CD4-positive, CD25-positive, alpha-beta regulatory T cell (primary cell): ENCODE measurements around the gene MACROD2. TPM values are rescaled to one million over a fixed set of nuclear protein-coding genes. Genes with fewer than 3 reads are reported as not detected.

ENCODE experiments used
- ATAC-seq, 2 donors: fragments of 150-1000 bp; cut with Tn5 transposase; one replicate each; pipeline ENCODE4 v1.10.0; 2021; ENCODE audit warnings: low read depth in 2 of 2, moderate number of reproducible peaks in 2 of 2, moderate library complexity in 1 of 2
- DNase-seq, 3 donors: peaks; one replicate each; pipeline versions ENCODE4 v3.0.0 to v3.0.0-alpha.2; 2012 to 2022; ENCODE audit warnings: mixed read lengths in 1 of 3
- H3K27ac ChIP-seq: one replicate; pipeline ENCODE4 v1.7.0; 2013; ENCODE audit warnings: mild to moderate bottlenecking, low read length; ENCODE audit not compliant: insufficient read depth, poor library complexity, severe bottlenecking
- H3K27me3 ChIP-seq: one replicate; pipeline ENCODE4 v1.7.0; 2013; ENCODE audit warnings: low read length; ENCODE audit not compliant: control insufficient read depth, insufficient read depth
- H3K36me3 ChIP-seq: one replicate; pipeline ENCODE4 v1.7.0; 2013; ENCODE audit warnings: mild to moderate bottlenecking, low read length, moderate library complexity; ENCODE audit not compliant: control insufficient read depth, insufficient read depth
- H3K4me1 ChIP-seq: 2 replicates; pipeline ENCODE4 v1.7.0; 2013; ENCODE audit warnings: mild to moderate bottlenecking, low read length; ENCODE audit not compliant: insufficient read depth, control insufficient read depth, poor library complexity, severe bottlenecking
- H3K4me3 ChIP-seq: one replicate; pipeline ENCODE4 v1.7.0; 2013; ENCODE audit warnings: low read depth, mild to moderate bottlenecking, low read length, moderate library complexity
- H3K9me3 ChIP-seq, 2 experiments: 1 replicate in 1 of 2; 2 replicates in 1 of 2; pipeline ENCODE4 v1.7.0; 2013; ENCODE audit warnings: low read length in 2 of 2, mild to moderate bottlenecking in 1 of 2, moderate library complexity in 1 of 2; ENCODE audit not compliant: control insufficient read depth in 2 of 2
- H3K27ac Mint-ChIP-seq, 3 donors: one replicate each; pipeline ENCODE4 v1.8.0; 2020 to 2022; ENCODE audit warnings: mild to moderate bottlenecking in 3 of 3, mixed read lengths in 3 of 3, moderate library complexity in 2 of 3
- H3K27me3 Mint-ChIP-seq: one replicate; pipeline ENCODE4 v1.8.0; 2022; ENCODE audit warnings: mild to moderate bottlenecking, mixed read lengths
- H3K36me3 Mint-ChIP-seq: one replicate; pipeline ENCODE4 v1.8.0; 2020; ENCODE audit warnings: mixed read lengths
- H3K4me1 Mint-ChIP-seq, 4 donors: one replicate each; pipeline ENCODE4 v1.8.0; 2020 to 2022; ENCODE audit warnings: mixed read lengths in 4 of 4, mild to moderate bottlenecking in 1 of 4
- H3K4me3 Mint-ChIP-seq, 4 donors: one replicate each; pipeline ENCODE4 v1.8.0; 2020 to 2022; ENCODE audit warnings: mild to moderate bottlenecking in 4 of 4, mixed read lengths in 4 of 4, moderate library complexity in 3 of 4
- H3K9me3 Mint-ChIP-seq, 7 donors: one replicate each; pipeline ENCODE4 v1.8.0; 2020 to 2022; ENCODE audit warnings: mixed read lengths in 7 of 7, mild to moderate bottlenecking in 3 of 7, moderate library complexity in 2 of 7
- polyA plus RNA-seq, 4 donors: library from polyadenylated mRNA; unstranded; fragments of 300-500 nt; fragmentation: Illumina TruSeq; gene quantifications; one replicate each; pipeline ENCODE4 v1.2.3, GENCODE V29; 2021
- total RNA-seq: library from RNA; stranded (reverse); gene quantifications from one replicate; pipeline ENCODE4 v1.2.3, GENCODE V29; 2022

The MACROD2 gene
- total and polyA plus RNA-seq, 5 donors from 2014 or later: 1.4 TPM; not detected in 4

GRCh38 chr20:14916360-14916920 is 921.1 kb downstream of the MACROD2 start:
- Histone ChIP-seq H3K27me3 (no peaks in the 10 kb centered on the region), H3K36me3 (no peaks in the 10 kb centered on the region), H3K4me3 (no peak overlapping the region), H3K27ac (no peak overlapping the region), H3K9me3 (peaks cover 0 to 4% of the 10 kb centered on the region in 2 experiments), H3K4me1 (no peaks in the 10 kb centered on the region)
- Mint-ChIP-seq H3K27me3 (no peaks in the 10 kb centered on the region), H3K4me3 (no peak overlapping the region), H3K9me3 (peaks cover 2 to 18% (median 7%) of the 10 kb centered on the region in 7 donors), H3K36me3 (no peaks in the 10 kb centered on the region), H3K4me1 (no peaks in the 10 kb centered on the region), H3K27ac (no peak overlapping the region)
- no peak for DNase-seq
- no peak for ATAC-seq

- H3K9me3 ChIP-seq: peaks cover 0 to 4% of the 10 kb centered on the region in 2 experiments
- ATAC-seq: no peak
- no peaks in the 10 kb centered on the region for H3K4me1 ChIP-seq
- no peak overlapping the region for H3K27ac Mint-ChIP-seq
- no peak overlapping the region for H3K4me3 ChIP-seq
- H3K36me3 Mint-ChIP-seq: no peaks in the 10 kb centered on the region
- no peaks in the 10 kb centered on the region for H3K36me3 ChIP-seq
- no peaks in the 10 kb centered on the region for H3K27me3 ChIP-seq
- DNase-seq: no peak
- H3K27ac ChIP-seq: no peak overlapping the region
- H3K4me3 Mint-ChIP-seq: no peak overlapping the region
- peaks cover 0 to 19% (median 7%) of the 10 kb centered on the region in 7 donors for H3K9me3 Mint-ChIP-seq
- no peaks in the 10 kb centered on the region for H3K4me1 Mint-ChIP-seq
- no peaks in the 10 kb centered on the region for H3K27me3 Mint-ChIP-seq
Measured at GRCh38 chr20:14918281-14918680, 923.0 kb downstream of the MACROD2 start.

- Histone ChIP-seq H3K9me3 (peaks cover 0 to 4% of the 10 kb centered on the region in 2 experiments), H3K36me3 (no peaks in the 10 kb centered on the region), H3K27me3 (no peaks in the 10 kb centered on the region), H3K27ac (no peak overlapping the region), H3K4me3 (no peak overlapping the region), H3K4me1 (no peaks in the 10 kb centered on the region)
- Mint-ChIP-seq H3K9me3 (peaks cover 0 to 20% (median 6%) of the 10 kb centered on the region in 7 donors), H3K36me3 (no peaks in the 10 kb centered on the region), H3K4me3 (no peak overlapping the region), H3K27ac (no peak overlapping the region), H3K4me1 (no peaks in the 10 kb centered on the region), H3K27me3 (no peaks in the 10 kb centered on the region)
- no peak for ATAC-seq
- DNase-seq: no peak
Measured at GRCh38 chr20:14918976-14919375, 923.7 kb downstream of the MACROD2 start.

GRCh38 chr20:14919501-14920081 is 924.3 kb downstream of the MACROD2 start:
- Histone ChIP-seq H3K27me3 (no peaks in the 10 kb centered on the region), H3K36me3 (no peaks in the 10 kb centered on the region), H3K27ac (no peak overlapping the region), H3K4me3 (no peak overlapping the region), H3K9me3 (peaks cover 0 to 4% of the 10 kb centered on the region in 2 experiments), H3K4me1 (no peaks in the 10 kb centered on the region)
- Mint-ChIP-seq H3K27ac (no peak overlapping the region), H3K4me3 (no peak overlapping the region), H3K27me3 (no peaks in the 10 kb centered on the region), H3K9me3 (peaks cover 0 to 17% (median 5%) of the 10 kb centered on the region in 7 donors), H3K36me3 (no peaks in the 10 kb centered on the region), H3K4me1 (no peaks in the 10 kb centered on the region)
- DNase-seq: no peak
- no peak for ATAC-seq

GRCh38 chr20:14921513-14921912 is 926.2 kb downstream of the MACROD2 start:
- Histone ChIP-seq H3K27ac (no peak overlapping the region), H3K4me1 (no peaks in the 10 kb centered on the region), H3K36me3 (no peaks in the 10 kb centered on the region), H3K27me3 (no peaks in the 10 kb centered on the region), H3K4me3 (no peak overlapping the region), H3K9me3 (peaks cover 0 to 4% of the 10 kb centered on the region in 2 experiments)
- H3K27me3 Mint-ChIP-seq: no peaks in the 10 kb centered on the region
- H3K4me3 Mint-ChIP-seq: no peak overlapping the region
- H3K27ac Mint-ChIP-seq: no peak overlapping the region
- no peaks in the 10 kb centered on the region for H3K36me3 Mint-ChIP-seq
- no peaks in the 10 kb centered on the region for H3K4me1 Mint-ChIP-seq
- ATAC-seq (no peak), DNase-seq (no peak)
- peaks cover 0 to 20% (median 4%) of the 10 kb centered on the region in 7 donors for H3K9me3 Mint-ChIP-seq

DNA sequence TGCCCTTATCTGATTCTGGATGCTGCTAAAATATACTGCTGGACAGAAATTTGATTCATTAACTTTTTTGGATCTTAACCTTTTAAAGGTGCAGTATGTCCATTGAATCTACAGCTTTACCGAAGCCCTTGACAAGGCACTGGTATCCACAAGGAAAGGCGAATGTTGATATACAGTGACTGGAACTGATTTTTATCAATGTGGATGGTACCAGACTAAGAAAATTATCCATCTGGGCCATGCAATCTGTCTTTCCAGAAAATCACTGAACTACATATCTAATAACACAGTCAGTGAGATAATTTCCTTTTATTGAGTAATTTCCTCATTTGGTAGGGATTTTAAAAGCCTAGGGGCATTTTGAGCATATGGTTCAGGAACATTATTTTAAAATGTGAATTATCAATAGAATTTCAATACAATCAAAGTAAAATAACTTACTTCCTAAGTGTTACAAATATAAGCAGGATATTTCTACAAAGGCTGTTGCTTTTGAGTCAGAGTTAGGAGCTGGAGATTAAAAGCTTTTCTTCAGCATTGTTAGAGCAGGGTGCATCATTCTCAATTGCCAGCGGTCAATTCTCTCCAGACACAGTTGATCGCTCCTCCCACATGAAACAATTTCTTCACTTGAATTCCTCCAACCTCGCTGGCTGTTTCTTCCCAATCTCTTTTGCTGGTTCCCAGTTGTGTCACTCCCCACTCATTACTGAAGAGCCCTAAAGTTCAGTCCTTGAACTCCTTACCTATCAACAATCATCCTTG is 927.4 kb downstream of the MACROD2 start:
- Mint-ChIP-seq H3K9me3 (peaks cover 0 to 22% (median 7%) of the 10 kb centered on the region in 7 donors), H3K4me1 (no peaks in the 10 kb centered on the region), H3K4me3 (no peak overlapping the region), H3K27ac (no peak overlapping the region), H3K27me3 (no peaks in the 10 kb centered on the region), H3K36me3 (no peaks in the 10 kb centered on the region)
- no peaks in the 10 kb centered on the region for H3K27me3 ChIP-seq
- no peak overlapping the region for H3K27ac ChIP-seq
- ATAC-seq (no peak), DNase-seq (no peak)
- H3K36me3 ChIP-seq: no peaks in the 10 kb centered on the region
- no peaks in the 10 kb centered on the region for H3K4me1 ChIP-seq
- H3K4me3 ChIP-seq: no peak overlapping the region
- H3K9me3 ChIP-seq: peaks cover 0 to 4% of the 10 kb centered on the region in 2 experiments

- DNase-seq (no peak), ATAC-seq (no peak)
- Mint-ChIP-seq H3K4me1 (no peaks in the 10 kb centered on the region), H3K9me3 (peaks cover 0 to 22% (median 7%) of the 10 kb centered on the region in 7 donors), H3K4me3 (no peak overlapping the region), H3K27ac (no peak overlapping the region), H3K27me3 (no peaks in the 10 kb centered on the region), H3K36me3 (no peaks in the 10 kb centered on the region)
- no peak overlapping the region for H3K27ac ChIP-seq
- no peak overlapping the region for H3K4me3 ChIP-seq
- H3K4me1 ChIP-seq: no peaks in the 10 kb centered on the region
- H3K36me3 ChIP-seq: no peaks in the 10 kb centered on the region
- H3K27me3 ChIP-seq: no peaks in the 10 kb centered on the region
- peaks cover 4% of the 10 kb centered on the region in 2 experiments for H3K9me3 ChIP-seq
Measured at GRCh38 chr20:14924433-14924832, 929.1 kb downstream of the MACROD2 start.
